NOMO-1 treated with dmso at 0.1 percent for 144 hours (cell line): ENCODE results near the gene AADACL2.
"Not testable (repeated sequence)": the region's sequence is repeated elsewhere in the genome, so short reads cannot be mapped to it uniquely, and the experiment has no call there.

Experiments used
- DNase-seq: peaks from one replicate; lab custom pipeline; 2025; ENCODE audit not compliant: unreplicated experiment; lab: John Stamatoyannopoulos, UW

AADACL2 gene

DNA sequence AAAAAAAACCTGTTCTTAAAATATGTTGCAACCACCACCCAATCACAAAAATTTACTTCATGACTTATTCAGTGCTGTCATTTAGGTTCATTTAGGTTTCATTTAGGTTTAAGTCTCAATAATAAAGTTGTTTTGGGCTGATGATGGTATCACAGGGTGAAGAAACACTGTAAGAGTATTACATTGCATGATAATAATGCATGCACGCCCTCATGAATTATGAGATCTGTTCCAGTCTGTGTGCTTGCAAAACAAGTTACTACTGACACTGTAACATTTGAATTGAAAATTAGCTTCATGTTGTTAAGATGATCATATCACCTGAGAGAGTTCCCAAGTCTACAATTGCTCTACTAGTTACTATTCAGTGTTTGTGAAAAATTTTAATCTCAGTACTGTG is at the start of gene AADACL2:
Gene AADACL2 (plus strand): TSS at position 315 of the 400 bp plus-strand sequence. CDS start 109 bp downstream, outside the sequence.
- DNase-seq: no peak

- DNase-seq: no peak
Observed at GRCh38 chr3:151684094-151684493, 49.6 kb upstream of the AADACL2 start.

DNA sequence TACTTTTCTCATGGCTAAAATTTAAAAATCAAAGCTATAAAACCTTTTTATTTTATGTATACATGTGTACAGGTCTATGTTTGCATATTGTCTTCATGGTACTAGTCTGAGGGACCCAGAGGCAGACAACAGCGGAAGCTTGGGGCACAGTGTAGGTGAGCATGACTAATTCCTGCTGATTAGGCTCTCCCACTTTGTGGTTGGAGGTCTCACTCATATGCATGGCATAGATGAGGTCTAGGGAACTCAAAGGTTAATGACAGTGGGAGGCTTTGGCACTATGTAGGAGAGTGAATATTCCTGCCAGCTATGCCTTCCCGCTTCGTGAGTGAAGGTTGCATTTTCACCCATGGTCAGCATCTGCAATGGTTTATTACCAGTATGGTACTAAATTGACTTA is 47.5 kb upstream of the AADACL2 start:
- DNase-seq: no peak

DNA sequence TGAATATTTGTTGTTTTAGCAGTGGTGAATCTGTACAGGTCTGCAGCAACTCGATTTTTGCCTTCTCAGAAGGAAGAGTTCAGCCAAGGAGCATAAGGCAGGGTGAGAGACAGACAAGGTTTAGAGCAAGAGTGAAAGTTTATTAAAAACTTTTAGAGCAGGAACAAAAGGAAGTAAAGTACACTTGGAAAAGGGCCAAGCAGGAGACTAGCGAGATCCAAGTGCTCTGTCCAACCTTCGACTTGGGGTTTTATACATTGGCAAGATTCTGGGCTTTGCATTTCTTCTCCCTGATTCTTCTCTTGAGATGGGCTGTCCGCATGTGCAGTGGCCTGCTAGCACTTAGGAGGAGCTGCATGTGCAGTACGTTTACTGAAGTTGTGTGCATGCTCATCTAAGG is 46.7 kb upstream of the AADACL2 start:
- DNase-seq: no peak

GRCh38 chr3:151688571-151688970 is 45.2 kb upstream of the AADACL2 start:
- DNase-seq: no peak

DNA sequence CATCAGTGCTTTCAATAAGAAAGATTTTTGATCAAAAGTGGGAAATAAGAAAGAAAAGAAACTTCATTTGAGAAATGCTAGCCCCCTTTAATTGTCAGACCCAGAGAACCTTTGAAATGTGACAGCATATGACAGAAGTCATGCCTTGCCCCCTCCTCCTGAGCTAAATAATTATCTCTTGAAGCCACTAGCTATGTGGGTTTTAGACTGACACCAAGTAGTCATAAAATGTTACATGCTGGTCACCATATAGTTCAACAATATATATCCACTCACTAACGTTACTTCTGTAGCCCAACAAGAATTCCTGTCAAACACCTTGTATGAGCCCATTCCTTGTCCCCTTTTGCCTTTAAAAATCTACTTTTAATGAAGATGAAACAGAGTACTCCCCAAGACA is 43.1 kb upstream of the AADACL2 start:
- no peak for DNase-seq

DNA sequence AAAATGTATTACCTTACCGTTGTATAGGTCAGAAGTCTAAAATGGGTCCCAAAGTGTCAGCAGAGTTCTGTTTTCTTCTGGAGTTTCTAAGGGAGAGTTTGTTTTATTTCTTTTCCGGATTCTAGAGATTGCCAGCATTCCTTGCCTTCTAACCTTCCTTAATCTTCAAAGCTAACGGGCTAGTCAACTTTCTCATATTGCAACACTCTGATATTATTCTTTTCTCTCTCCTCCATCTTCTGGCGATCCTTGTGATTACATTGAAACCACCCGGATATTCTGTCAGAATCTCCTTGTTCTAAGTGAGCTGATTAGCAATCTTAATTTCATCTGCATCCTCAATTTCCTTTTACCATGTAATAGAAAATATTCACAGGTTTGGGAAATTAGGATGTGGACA is 36.2 kb upstream of the AADACL2 start:
- no peak for DNase-seq

- no peak for DNase-seq
Observed at GRCh38 chr3:151707216-151707615, 26.5 kb upstream of the AADACL2 start.

- no peak for DNase-seq
Observed at GRCh38 chr3:151708868-151709267, 24.9 kb upstream of the AADACL2 start.

DNA sequence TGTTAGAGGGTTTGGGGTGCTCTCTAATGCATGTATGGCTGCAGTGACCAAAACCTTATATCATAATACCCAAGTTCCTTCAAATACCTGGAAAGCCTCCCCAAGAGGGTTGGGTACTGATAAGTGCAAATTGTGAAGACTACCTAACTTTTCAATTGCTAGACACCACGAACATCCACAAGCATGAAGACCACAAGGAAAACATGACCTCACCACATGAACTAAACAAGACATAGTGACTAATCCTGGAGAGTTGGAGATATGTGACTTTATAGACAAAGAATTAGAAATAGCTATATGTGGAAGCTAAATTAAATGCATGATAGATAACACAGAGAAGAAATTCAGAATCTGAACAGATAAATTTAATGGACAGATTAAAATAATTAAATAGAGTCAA is 23.9 kb upstream of the AADACL2 start:
- no peak for DNase-seq

DNA sequence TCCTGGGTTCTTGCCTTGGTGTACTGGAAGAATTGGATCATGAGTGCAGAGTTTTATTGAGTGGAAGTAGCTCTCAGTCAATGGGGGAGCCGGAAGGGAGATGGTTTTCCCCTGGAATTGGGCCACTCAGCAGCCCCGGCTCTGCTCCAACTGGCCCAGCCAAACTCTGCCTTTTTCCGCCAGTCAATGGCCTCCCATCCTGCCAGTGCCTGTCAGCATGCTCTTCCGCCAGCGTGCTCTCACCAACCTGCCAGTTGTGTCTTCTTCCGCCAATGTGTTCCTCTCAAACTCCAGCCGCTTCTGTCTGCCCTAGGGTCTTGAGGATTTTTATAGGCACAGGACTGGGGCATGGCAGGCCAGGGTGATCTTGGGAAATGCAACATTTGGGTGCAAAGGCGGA is 12.4 kb upstream of the AADACL2 start:
- DNase-seq: no peak

DNA sequence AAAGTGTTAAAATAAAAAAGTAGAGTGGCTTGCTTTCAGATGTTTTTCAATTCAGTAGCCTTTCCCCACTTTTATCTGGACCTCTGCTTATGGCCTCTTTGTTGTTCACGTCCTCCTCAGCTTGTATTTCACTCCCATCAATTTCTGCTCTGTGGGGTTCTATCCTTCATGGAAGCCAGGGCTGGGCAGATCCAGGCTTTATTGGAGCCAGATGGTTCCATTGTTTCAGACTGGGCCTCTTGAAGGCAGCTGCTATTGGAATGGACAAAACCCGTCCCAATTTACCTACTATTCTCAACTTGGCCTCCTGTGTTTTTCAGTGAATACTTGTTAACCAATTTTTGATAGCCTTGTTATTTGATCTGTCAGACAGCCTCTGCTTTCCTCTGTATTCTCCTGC is 10.9 kb upstream of the AADACL2 start:
- no peak for DNase-seq

GRCh38 chr3:151724576-151725562 is 8.9 kb upstream of the AADACL2 start:
- no peak for DNase-seq

DNA sequence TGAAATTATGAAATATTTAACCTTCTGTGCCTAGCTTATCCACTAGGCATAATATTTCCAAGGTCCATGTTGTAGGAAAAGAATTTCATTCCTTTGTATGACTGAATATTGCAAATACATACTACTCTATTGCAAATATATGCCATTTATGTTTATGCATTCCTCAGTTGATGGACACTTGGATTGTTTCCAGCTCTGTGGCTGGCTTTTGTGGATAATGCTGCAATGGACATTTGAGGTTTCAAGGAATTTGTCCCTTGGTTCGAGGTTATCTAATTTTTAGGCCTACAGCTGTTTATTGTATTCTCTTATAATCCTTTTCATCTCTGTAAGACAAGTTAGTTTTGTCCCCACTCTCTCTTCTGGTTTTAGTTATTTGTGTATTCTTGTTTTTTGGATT is 7.7 kb upstream of the AADACL2 start:
- DNase-seq: no peak

DNA sequence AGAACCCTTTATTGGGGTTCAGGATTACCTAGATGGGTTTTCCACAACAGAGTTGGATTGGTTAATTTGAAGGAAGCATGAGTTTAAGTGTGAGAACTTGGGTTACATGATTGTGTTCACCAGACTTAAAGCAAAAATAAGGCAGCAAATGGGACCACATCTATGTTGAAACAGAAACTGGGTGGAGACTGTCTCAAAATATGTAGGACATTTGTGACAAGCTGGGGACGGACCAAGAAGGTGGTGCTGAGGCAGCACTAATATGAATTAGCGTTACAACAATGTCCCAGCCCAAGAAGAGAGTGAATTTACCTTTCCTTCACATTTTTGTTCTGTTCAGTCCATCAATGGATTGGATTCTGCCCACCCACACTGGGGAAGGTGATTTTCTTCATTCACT is 866 bp upstream of the AADACL2 start:
- DNase-seq: no peak

DNA sequence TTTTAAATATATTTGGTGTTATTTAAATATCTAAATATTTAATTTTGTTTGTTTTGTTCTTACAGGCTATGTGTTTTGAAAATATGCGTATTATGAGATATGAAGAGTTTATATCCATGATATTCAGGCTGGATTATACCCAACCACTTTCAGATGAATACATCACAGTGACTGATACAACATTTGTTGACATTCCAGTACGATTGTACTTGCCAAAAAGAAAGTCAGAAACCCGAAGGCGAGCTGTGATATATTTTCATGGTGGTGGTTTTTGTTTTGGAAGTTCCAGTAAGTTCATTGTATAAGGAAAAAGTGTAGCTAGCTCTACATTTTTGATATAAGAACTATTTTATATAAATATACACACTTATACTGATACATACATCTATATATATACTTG is 6.9 kb downstream of the AADACL2 start:
- no peak for DNase-seq

- DNase-seq: peak; percentile 61
Observed at GRCh38 chr3:151743855-151744254, 10.1 kb downstream of the AADACL2 start.

GRCh38 chr3:151750181-151750580 is 16.5 kb downstream of the AADACL2 start:
- no peak for DNase-seq

- no peak for DNase-seq
Observed at GRCh38 chr3:151750678-151751077, 17.0 kb downstream of the AADACL2 start.

GRCh38 chr3:151751161-151751560 is 17.4 kb downstream of the AADACL2 start:
- peak; percentile 80 for DNase-seq

- DNase-seq: no peak
Observed at GRCh38 chr3:151753846-151754245, 20.1 kb downstream of the AADACL2 start.

DNA sequence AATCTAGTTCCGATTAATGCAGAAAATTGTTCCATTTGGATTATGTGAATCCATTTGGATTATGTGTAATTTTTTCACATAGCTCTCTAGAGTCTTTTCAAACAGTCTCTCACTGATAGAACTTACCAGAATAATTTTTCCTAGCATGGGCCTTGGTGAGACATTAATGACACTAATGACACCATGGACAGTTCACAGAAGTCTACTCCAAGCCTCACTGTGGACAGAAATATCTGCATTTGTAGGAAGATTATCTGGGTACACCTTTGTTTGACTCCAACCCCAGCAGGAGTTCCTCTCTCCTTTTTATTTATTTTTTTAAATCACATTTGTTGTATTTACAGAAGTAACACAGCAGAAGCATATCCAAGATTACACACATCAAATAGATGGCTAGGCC is 27.9 kb downstream of the AADACL2 start:
- no peak for DNase-seq

GRCh38 chr3:151764699-151765098 is 31.0 kb downstream of the AADACL2 start:
- not testable (repeated sequence) for DNase-seq
